Smooth muscle cell (in vitro differentiated cells): ENCODE measurements around the gene MASP2. TPM values are rescaled to one million over a fixed set of nuclear protein-coding genes. Genes with fewer than 3 reads are reported as not detected.

ENCODE experiments used
- DNase-seq: peaks from one replicate; lab custom pipeline; 2025; ENCODE audit not compliant: unreplicated experiment; lab: John Stamatoyannopoulos, UW
- H2AFZ ChIP-seq: fragments of 200-600 bp; sonication (generic); 2 replicates; pipeline ENCODE4 v1.6.0; 2016; ENCODE audit warnings: antibody characterized with exemption, low read depth, mild to moderate bottlenecking
- H3F3A ChIP-seq: fragments of 200-600 bp; sonication (generic); 2 replicates; pipeline ENCODE4 v1.6.0; 2017; ENCODE audit warnings: antibody characterized with exemption, low read depth
- H3K27ac ChIP-seq: fragments of 200-600 bp; sonication (generic); 2 replicates; pipeline ENCODE4 v1.5.1; 2016; ENCODE audit warnings: low read depth, mild to moderate bottlenecking
- H3K27me3 ChIP-seq: fragments of 200-600 bp; sonication (generic); 2 replicates; pipeline ENCODE4 v1.6.1; 2016; ENCODE audit warnings: low read depth, mild to moderate bottlenecking
- H3K36me3 ChIP-seq: fragments of 200-600 bp; sonication (generic); 2 replicates; pipeline ENCODE4 v1.5.1; 2016; ENCODE audit warnings: low read depth
- H3K4me1 ChIP-seq: fragments of 200-600 bp; sonication (generic); 2 replicates; pipeline ENCODE4 v1.5.1; 2016; ENCODE audit warnings: low read depth
- H3K4me2 ChIP-seq: fragments of 200-600 bp; sonication (generic); 2 replicates; pipeline ENCODE4 v1.6.0; 2016; ENCODE audit warnings: mild to moderate bottlenecking
- H3K4me3 ChIP-seq: fragments of 200-600 bp; sonication (generic); 2 replicates; pipeline ENCODE4 v1.5.1; 2016; ENCODE audit warnings: mild to moderate bottlenecking
- H3K79me2 ChIP-seq: fragments of 200-600 bp; sonication (generic); 2 replicates; pipeline ENCODE4 v1.6.0; 2016; ENCODE audit warnings: low read depth, mild to moderate bottlenecking
- H3K9ac ChIP-seq: fragments of 200-600 bp; sonication (generic); 2 replicates; pipeline ENCODE4 v1.6.0; 2016; ENCODE audit warnings: low read depth
- H3K9me3 ChIP-seq: fragments of 200-600 bp; sonication (generic); replicated peaks from 2 replicates; pipeline ENCODE4 v1.5.1; 2016; ENCODE audit warnings: low read depth
- H4K20me1 ChIP-seq: fragments of 200-600 bp; sonication (generic); 2 replicates; pipeline ENCODE4 v1.6.0; 2016; ENCODE audit warnings: low read depth
- CTCF ChIP-seq: fragments of 200-600 bp; sonication (generic); IDR thresholded peaks from 2 replicates; pipeline ENCODE4 v1.5.1; 2017; ENCODE audit warnings: borderline replicate concordance, mild to moderate bottlenecking, antibody characterized with exemption; ENCODE audit not compliant: insufficient read depth, poor library complexity, severe bottlenecking
- WGBS: methylation state at CpG from one replicate; pipeline ENCODE4 v1.1.7; 2016; ENCODE audit warnings: low lambda C conversion rate; 5-methylcytosine and 5-hydroxymethylcytosine counted together
- polyA plus RNA-seq: library from polyadenylated mRNA; unstranded; fragments of >200 nt; fragmentation: Nextera tagmentation; extraction: Ambion mirVana; gene quantifications from 2 replicates; pipeline ENCODE4 v1.2.1, GENCODE V29; 2016
- total RNA-seq: library from RNA; depleted of rRNA; stranded (reverse); fragments of >200 nt; gene quantifications from 2 replicates; pipeline ENCODE4 v1.2.3, GENCODE V29; 2014

Gene MASP2
- total and polyA plus RNA-seq, 2 experiments from 2014 or later = 0.26 TPM; not detected in 1

DNA sequence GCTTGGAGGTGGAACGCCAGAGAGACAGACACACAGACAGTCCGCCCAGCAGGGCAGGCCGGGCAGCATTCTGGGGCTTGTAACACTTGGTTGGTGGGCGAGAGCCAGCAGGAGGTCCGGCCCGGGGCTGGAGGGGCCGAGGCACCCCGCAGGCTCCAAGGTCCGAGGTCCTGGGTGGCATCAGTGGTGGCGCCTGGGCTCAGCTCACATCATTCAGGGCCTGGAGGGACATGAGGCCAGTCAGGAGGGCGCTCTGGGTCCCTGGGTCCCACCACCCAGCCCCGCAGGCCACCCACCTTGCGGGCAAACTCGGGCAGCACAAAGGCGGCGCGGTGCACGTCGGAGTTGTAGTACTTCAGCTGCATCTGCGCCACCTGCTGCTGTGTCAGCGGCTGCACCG lies 7.6 kb upstream of the MASP2 start:
- Histone ChIP-seq H3K4me3 (no peak overlapping the region), H3K27ac (no peak overlapping the region), H3F3A (peaks cover 8% of the 10 kb centered on the region), H3K27me3 (no peaks in the 10 kb centered on the region), H3K36me3 (no peaks in the 10 kb centered on the region), H4K20me1 (no peaks in the 10 kb centered on the region), H3K9me3 (no peaks in the 10 kb centered on the region), H2AFZ (no peak overlapping the region), H3K4me2 (no peak overlapping the region), H3K4me1 (peaks cover 7% of the 10 kb centered on the region), H3K79me2 (peaks cover 19% of the 10 kb centered on the region), H3K9ac (no peak overlapping the region)
- 98% methylated on average over 22 of the region's 22 CpGs for WGBS
- no peak for TF ChIP-seq CTCF
- DNase-seq = no peak

DNA sequence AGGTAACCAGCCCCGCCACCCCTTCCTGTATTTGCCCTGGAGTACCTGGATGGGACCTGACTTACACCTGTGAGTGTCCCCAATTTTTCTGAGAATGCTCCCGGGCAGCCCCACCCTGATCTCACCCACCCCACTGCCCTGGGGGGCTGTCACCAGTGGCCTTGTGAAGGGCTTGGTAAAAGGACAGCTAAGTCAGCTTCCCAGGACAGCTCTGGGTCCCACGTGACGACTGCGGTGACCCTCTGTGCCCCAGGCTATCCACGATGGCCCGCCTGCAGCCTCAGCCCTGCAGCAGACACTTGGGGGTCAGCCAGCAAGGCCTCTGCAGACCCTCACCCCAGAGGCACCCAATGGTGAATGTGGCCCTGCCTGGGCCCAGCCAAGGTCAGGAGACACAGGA lies 7.1 kb upstream of the MASP2 start:
- no peaks in the 10 kb centered on the region for H4K20me1 ChIP-seq
- no peak overlapping the region for H3K9ac ChIP-seq
- no peak for TF ChIP-seq CTCF

DNA sequence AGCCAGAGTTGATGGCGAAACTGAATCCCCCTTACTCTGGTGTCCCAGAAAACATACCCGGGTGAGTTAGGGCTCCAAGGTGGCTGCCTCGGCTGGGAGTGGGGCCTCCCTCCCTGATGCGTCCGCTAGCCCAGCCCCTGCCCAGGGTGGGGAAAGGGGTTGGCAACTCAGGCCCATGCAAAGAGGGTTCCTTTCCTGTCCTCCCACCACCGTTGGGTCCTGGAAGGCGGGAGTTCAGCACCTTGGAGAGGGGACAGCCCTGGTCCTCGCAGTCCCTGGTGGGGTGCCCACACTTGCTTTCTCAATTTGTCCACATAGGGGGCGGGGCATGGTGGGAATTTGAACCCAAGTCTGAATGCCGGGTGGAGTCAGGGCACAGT lies 6.7 kb upstream of the MASP2 start:
- no peaks in the 10 kb centered on the region for H3K27me3 ChIP-seq
- no peak for TF ChIP-seq CTCF
- no peaks in the 10 kb centered on the region for H4K20me1 ChIP-seq
- H3F3A ChIP-seq = peaks cover 8% of the 10 kb centered on the region
- no peak overlapping the region for H3K9ac ChIP-seq
- no peak overlapping the region for H3K4me2 ChIP-seq
- WGBS = 82% methylated on average over 10 of the region's 10 CpGs
- H3K36me3 ChIP-seq = no peaks in the 10 kb centered on the region
- no peak overlapping the region for H3K27ac ChIP-seq
- H3K79me2 ChIP-seq = peaks cover 10% of the 10 kb centered on the region
- H2AFZ ChIP-seq = no peak overlapping the region
- DNase-seq = peak; percentile 6
- no peak overlapping the region for H3K4me3 ChIP-seq
- no peaks in the 10 kb centered on the region for H3K9me3 ChIP-seq
- H3K4me1 ChIP-seq = peaks cover 3% of the 10 kb centered on the region

More for the DNA sequence above, 7.1 kb upstream of the MASP2 start:
- H3K79me2 ChIP-seq = peaks cover 14% of the 10 kb centered on the region
- H3K4me2 ChIP-seq = no peak overlapping the region
- H2AFZ ChIP-seq = no peak overlapping the region
- DNase-seq = no peak
- no peaks in the 10 kb centered on the region for H3K27me3 ChIP-seq
- H3K9me3 ChIP-seq = no peaks in the 10 kb centered on the region
- no peak overlapping the region for H3K4me3 ChIP-seq
- peaks cover 8% of the 10 kb centered on the region for H3F3A ChIP-seq
- H3K27ac ChIP-seq = no peak overlapping the region
- H3K4me1 ChIP-seq = peaks cover 7% of the 10 kb centered on the region
- no peaks in the 10 kb centered on the region for H3K36me3 ChIP-seq
- 98% methylated on average over 4 of the region's 7 CpGs for WGBS
